Right lobe of liver (tissue), 6 donors: ENCODE data around the gene USP1. TPM values are rescaled to one million over a fixed set of nuclear protein-coding genes. Genes with fewer than 3 reads are reported as not detected.

Source experiments
- ATAC-seq, 4 donors: fragments of 200-7000 bp; cut with Tn5 transposase; one replicate each; pipeline ENCODE4 v1.9.1; 2020; ENCODE audit warnings: mild to moderate bottlenecking in 4 of 4, moderate library complexity in 4 of 4
- DNase-seq, 3 donors: peaks; one replicate each; pipeline ENCODE4 v3.0.0-alpha.2; 2020
- H3K27ac ChIP-seq, 3 donors: fragments of 200-600 bp; one replicate each; pipeline ENCODE4 v1.8.0; 2022
- H3K27me3 ChIP-seq, 2 donors: fragments of 200-600 bp; one replicate each; pipeline ENCODE4 v1.8.0; 2022
- H3K36me3 ChIP-seq, 4 donors: fragments of 200-600 bp; sonication (generic) in 1 of 4; one replicate each; pipeline versions ENCODE4 v1.5.1 to v1.8.0; 2017 to 2022; ENCODE audit warnings: control low read depth in 1 of 4
- H3K4me1 ChIP-seq, 4 donors: fragments of 200-600 bp; sonication (generic) in 1 of 4; one replicate each; pipeline versions ENCODE4 v1.5.1 to v1.8.0; 2017 to 2022; ENCODE audit warnings: control low read depth in 1 of 4
- H3K4me3 ChIP-seq, 3 donors: fragments of 200-600 bp; one replicate each; pipeline ENCODE4 v1.8.0; 2022
- H3K9me3 ChIP-seq, 4 donors: fragments of 200-600 bp; sonication (generic) in 1 of 4; one replicate each; pipeline versions ENCODE4 v1.5.1 to v1.8.0; 2017 to 2022; ENCODE audit warnings: control low read depth in 1 of 4
- CTCF ChIP-seq, 4 donors: fragments of 200-600 bp in 3 of 4; fragments of 450-650 bp in 1 of 4; IDR thresholded peaks; one replicate each; pipeline versions ENCODE4 v1.5.1 to v1.8.0; 2016 to 2022; ENCODE audit warnings: antibody characterized with exemption in 4 of 4, mild to moderate bottlenecking in 2 of 4
- POLR2A ChIP-seq: fragments of 450-650 bp; IDR thresholded peaks from one replicate; pipeline ENCODE4 v1.6.1; 2017; ENCODE audit warnings: antibody characterized with exemption, mild to moderate bottlenecking
- WGBS: methylation state at CpG from one replicate; pipeline ENCODE4 v1.1.6; 2018; ENCODE audit warnings: low coverage, low lambda C conversion rate; ENCODE audit not compliant: insufficient coverage; ENCODE audit errors: missing lambda C conversion rate; 5-methylcytosine and 5-hydroxymethylcytosine counted together
- intact Hi-C, 2 donors: fragments of 100-400 bp; cut with DNase I; formaldehyde crosslinking; loops; one replicate each; pipeline versions ENCODE4 v1.11.2 to v1.14.1; 2022
- total RNA-seq, 6 experiments: library from RNA; depleted of rRNA in 2 of 6; stranded (reverse); fragments of >200 nt in 2 of 6; fragmentation: NEBNext Ultra II Directional in 3 of 6; extraction: Animal tissue kit (Norgen Biotek cat#: 25700) in 3 of 6; gene quantifications; one replicate each; pipeline versions ENCODE4 v1.1.0 to v1.2.4, GENCODE V29; 2016 to 2023
- donor health status: DM: no; HTN: yes; CAD: no.
- donor health status: DM: no; HTN: no; CAD: no.
- donor health status: DM: no; HTN: no; CAD: no.
- donor health status: DM: no; HTN: yes; CAD: no.
- donor health status: DM: no; HTN: yes; CAD: no.

USP1 gene
- total RNA-seq, 6 experiments from 2014 or later: 4.9 to 8.4 (median 6.6) TPM

- TF ChIP-seq CTCF (IDR thresholded peaks at IDR 0.05) (peak in 1 of 4 donors; percentile 5), POLR2A (no peak)
- DNase-seq (no peak), ATAC-seq (no peak)
- Histone ChIP-seq H3K36me3 (peaks cover 0 to 26% (median 2%) of the 10 kb centered on the region in 4 donors), H3K9me3 (no peaks in the 10 kb centered on the region), H3K4me1 (no peaks in the 10 kb centered on the region), H3K27ac (no peak overlapping the region), H3K27me3 (no peaks in the 10 kb centered on the region), H3K4me3 (no peak overlapping the region)
- WGBS: 89% methylated on average over 3 of the region's 3 CpGs
- intact Hi-C loops: no loop called here
These were observed 39.8 kb downstream of the USP1 start for GRCh38 chr1:62476525-62477219.

- Histone ChIP-seq H3K9me3 (no peaks in the 10 kb centered on the region), H3K4me1 (no peaks in the 10 kb centered on the region), H3K27ac (no peak overlapping the region), H3K27me3 (no peaks in the 10 kb centered on the region), H3K4me3 (no peak overlapping the region), H3K36me3 (peaks cover 0 to 4% (median 0%) of the 10 kb centered on the region in 4 donors)
- WGBS: 93% methylated on average over 3 of the region's 3 CpGs
- intact Hi-C loops: no loop called here
- TF ChIP-seq POLR2A (no peak), CTCF (IDR thresholded peaks at IDR 0.05) (no peak)
- DNase-seq (no peak), ATAC-seq (no peak)
These were observed 44.8 kb downstream of the USP1 start for GRCh38 chr1:62481681-62482080.

GRCh38 chr1:62484824-62485468, 48.1 kb downstream of the USP1 start:
- no peak for TF ChIP-seq POLR2A
- TF ChIP-seq CTCF (IDR thresholded peaks at IDR 0.05): no peak
- 55% methylated on average over 4 of the region's 5 CpGs for WGBS
- intact Hi-C loops: no loop called here
- DNase-seq (no peak), ATAC-seq (no peak)
- no peaks in the 10 kb centered on the region for H3K27me3 ChIP-seq
- no peaks in the 10 kb centered on the region for H3K4me1 ChIP-seq
- no peaks in the 10 kb centered on the region for H3K9me3 ChIP-seq
- H3K27ac ChIP-seq: no peak overlapping the region
- peaks cover 0 to 3% (median 0%) of the 10 kb centered on the region in 4 donors for H3K36me3 ChIP-seq
- no peak overlapping the region for H3K4me3 ChIP-seq

- intact Hi-C loops: no loop called here
- Histone ChIP-seq H3K27me3 (no peaks in the 10 kb centered on the region), H3K4me3 (no peak overlapping the region), H3K4me1 (no peaks in the 10 kb centered on the region), H3K9me3 (no peaks in the 10 kb centered on the region), H3K27ac (no peak overlapping the region), H3K36me3 (peaks cover 0 to 10% (median 0%) of the 10 kb centered on the region in 4 donors)
- ATAC-seq (no peak), DNase-seq (no peak)
- TF ChIP-seq CTCF (IDR thresholded peaks at IDR 0.05): no peak
- WGBS: 69% methylated on average over 2 of the region's 2 CpGs
These were observed 51.1 kb downstream of the USP1 start for GRCh38 chr1:62487956-62488355.
